ENCODE data around the gene GALNT2. TPM values are rescaled to one million over a fixed set of nuclear protein-coding genes. Genes with fewer than 3 reads are reported as not detected.
A peak's percentile ranks its signal among the peaks of the same experiment; 100 is the strongest.

The GALNT2 gene
- total and polyA plus RNA-seq, 2 of the 13 experiments (the other 11 are each of a cell fraction or from before 2014, with no cell fraction given), result 39.3 to 39.6 TPM

GRCh38 chr1:230310381-230311163 lies 243.5 kb downstream of the GALNT2 start (continued):
- no peak for TF ChIP-seq PPARG (CRISPR knock-in tag; conservative IDR thresholded peaks at IDR 0.05)
- TF ChIP-seq ZNF510 (CRISPR knock-in tag; IDR thresholded peaks at IDR 0.05; ENCODE audit: low read depth), result no peak
- TF ChIP-seq HMG20B (CRISPR knock-in tag; conservative IDR thresholded peaks at IDR 0.05), result no peak
- TF ChIP-seq YEATS4 (CRISPR knock-in tag; IDR thresholded peaks at IDR 0.05; ENCODE audit: borderline replicate concordance), result no peak
- no peak for TF ChIP-seq TBP (CRISPR knock-in tag; IDR thresholded peaks at IDR 0.05)
- peak; percentile 33; the same call in 1 of the 2 replicates for TF ChIP-seq ARID5B (CRISPR knock-in tag; IDR thresholded peaks at IDR 0.05)
- peak; percentile 24; the same call in 1 of the 2 replicates for TF ChIP-seq BORCS8-MEF2B (CRISPR knock-in tag; IDR thresholded peaks at IDR 0.05)
- peak; percentile 94 for TF ChIP-seq CTCF (CRISPR knock-in tag; IDR thresholded peaks at IDR 0.05)
- TF ChIP-seq ZNF281 (CRISPR knock-in tag; IDR thresholded peaks at IDR 0.05; ENCODE audit: borderline replicate concordance), result no peak
- peak; percentile 49 for TF ChIP-seq XRCC5 (optimal IDR thresholded peaks at IDR 0.05; ENCODE audit: low read length)
- no peak for TF ChIP-seq KLF12 (CRISPR knock-in tag; IDR thresholded peaks at IDR 0.05; ENCODE audit: borderline replicate concordance)
- no peak for TF ChIP-seq TFDP2 (CRISPR knock-in tag; IDR thresholded peaks at IDR 0.05)
- peak; percentile 21; the same call in 1 of the 2 replicates for TF ChIP-seq ZMYM4 (CRISPR knock-in tag; IDR thresholded peaks at IDR 0.05)
- TF ChIP-seq ZNF557 (CRISPR knock-in tag; IDR thresholded peaks at IDR 0.05), result no peak
- no peak for TF ChIP-seq RXRB (CRISPR knock-in tag; IDR thresholded peaks at IDR 0.05; ENCODE audit: borderline replicate concordance)
- no peak for TF ChIP-seq SMARCE1 (IDR thresholded peaks at IDR 0.05; ENCODE audit: borderline replicate concordance)
- TF ChIP-seq ESRRA (CRISPR knock-in tag; IDR thresholded peaks at IDR 0.05; ENCODE audit: low read depth), result no peak
- no peak for TF ChIP-seq CENPBD1 (CRISPR knock-in tag; IDR thresholded peaks at IDR 0.05; ENCODE audit: borderline replicate concordance, low read depth)

All from HepG2 (cell line).